Heart right ventricle (tissue), 16 donors: ENCODE results near the gene RPN2. TPM values are rescaled to one million over a fixed set of nuclear protein-coding genes. Genes with fewer than 3 reads are reported as not detected.

Experiments
- ATAC-seq, 8 donors: fragments of 200-7000 bp; cut with Tn5 transposase; one replicate each; pipeline ENCODE4 v1.9.1; 2020; ENCODE audit warnings: mild to moderate bottlenecking in 8 of 8, moderate library complexity in 8 of 8, moderate number of reproducible peaks in 1 of 8
- DNase-seq, 2 donors: peaks; one replicate each; pipeline ENCODE4 v3.0.0-alpha.2; 2020
- H3K27ac ChIP-seq, 10 donors: fragments of 200-600 bp; sonication (generic) in 2 of 10; one replicate each; pipeline versions ENCODE4 v1.5.0 to v1.8.0; 2020 to 2022; ENCODE audit warnings: mild to moderate bottlenecking in 3 of 10
- H3K27me3 ChIP-seq, 7 donors: fragments of 200-600 bp; one replicate each; pipeline ENCODE4 v1.8.0; 2021 to 2022; ENCODE audit warnings: mild to moderate bottlenecking in 2 of 7
- H3K36me3 ChIP-seq, 9 donors: fragments of 200-600 bp; sonication (generic) in 1 of 9; one replicate each; pipeline versions ENCODE4 v1.5.0 to v1.8.0; 2020 to 2022; ENCODE audit warnings: mild to moderate bottlenecking in 2 of 9
- H3K4me1 ChIP-seq, 9 donors: fragments of 200-600 bp; sonication (generic) in 1 of 9; one replicate each; pipeline versions ENCODE4 v1.5.0 to v1.8.0; 2020 to 2022; ENCODE audit warnings: mild to moderate bottlenecking in 4 of 9
- H3K4me3 ChIP-seq, 10 donors: fragments of 200-600 bp; sonication (generic) in 2 of 10; one replicate each; pipeline versions ENCODE4 v1.5.0 to v1.8.0; 2020 to 2022; ENCODE audit warnings: mild to moderate bottlenecking in 7 of 10, moderate library complexity in 2 of 10
- H3K9me3 ChIP-seq, 11 donors: fragments of 200-600 bp in 10 of 11; sonication (generic) in 2 of 11; one replicate each; pipeline versions ENCODE4 v1.5.0 to v1.8.0; 2013 to 2022; ENCODE audit warnings: mild to moderate bottlenecking in 2 of 11, control low read depth in 1 of 11, moderate library complexity in 1 of 11
- CTCF ChIP-seq, 9 donors: fragments of 200-600 bp; sonication (generic) in 2 of 9; IDR thresholded peaks; one replicate each; pipeline versions ENCODE4 v1.5.0 to v1.8.0; 2021 to 2022; ENCODE audit warnings: antibody characterized with exemption in 9 of 9, mild to moderate bottlenecking in 5 of 9, moderate library complexity in 1 of 9
- WGBS, 2 donors: extraction: QIAGEN DNeasy Blood & Tissue Kit; methylation state at CpG; one replicate each; pipeline ENCODE4 v1.1.7; 2013; ENCODE audit warnings: inconsistent platforms in 1 of 2; 5-methylcytosine and 5-hydroxymethylcytosine counted together
- intact Hi-C, 10 donors: fragments of 100-400 bp; cut with DNase I; formaldehyde crosslinking; loops; one replicate each; pipeline versions ENCODE4 v1.11.1 to v1.14.2; 2022
- polyA plus RNA-seq, 2 donors: library from polyadenylated mRNA; stranded (reverse); fragments of 200-250 nt; gene quantifications; one replicate each; pipeline ENCODE4 v1.2.3, GENCODE V29; 2013
- total RNA-seq, 10 donors: library from RNA; stranded (reverse); fragmentation: NEBNext Ultra II Directional in 3 of 10; extraction: Animal tissue kit (Norgen Biotek cat#: 25700) in 3 of 10; gene quantifications; one replicate each; pipeline versions ENCODE4 v1.2.1 to v1.2.4, GENCODE V29; 2021 to 2023
- donor health status: Arrhythmogenic right ventricular cardiomyopathy.
- donor health status: ischemic (EF 13 %, LVEDD 7.1; RV severe dilation, severe dysfunction).
- donor health status: healthy with polysubstance abuse.
- donor health status: DM: no; HTN: yes; CAD: no.
- donor health status: DM: no; HTN: no; CAD: no.
- donor health status: ischemic (EF 25% LVEDD 6.9; RV normal size, moderate dysfunction).
- donor health status: ischemic (EF 25% LVEDD 5.7; RV mildly dilated, moderate dysfunction).
- donor health status: healthy.
- donor health status: DM: yes; HTN: yes; CAD: no.
- donor health status: Ischemic cardiomyopathy.
- donor health status: ischemic (EF 35%, LVEDD 5.7; RV mildly dilated, moderate dysfunction).
- donor health status: nonischemic (EF 11% LVEDD 7.7; RV severe dilation, severe dysfunction).
- donor health status: DM: yes; HTN: yes; CAD: no.
- donor health status: PGD.
- donor health status: ischemic (EF 29% LVEDD 5.4; RV normal size, mild dysfunction).
- donor health status: nonischemic (EF 23%, LVEDD 6.1; RV moderate dilation, normal function).

Gene RPN2
- total and polyA plus RNA-seq, 12 donors: 30.9 to 166 (median 95.2) TPM

- DNase-seq (no peak), ATAC-seq (no peak)
- Histone ChIP-seq H3K27me3 (no peaks in the 10 kb centered on the region), H3K4me1 (peaks cover 0 to 31% (median under 1%) of the 10 kb centered on the region in 9 donors), H3K9me3 (no peaks in the 10 kb centered on the region), H3K36me3 (no peaks in the 10 kb centered on the region), H3K4me3 (no peak overlapping the region), H3K27ac (peak overlapping the region in 1 of 10 donors; percentile 82)
- 84 to 90% methylated on average over 3 of the region's 3 CpGs for WGBS, 2 donors
- no peak for TF ChIP-seq CTCF (IDR thresholded peaks at IDR 0.05)
- intact Hi-C loops: loop anchor here in 3 of 10 donors (2.0 to 5.0 kb wide), 4 partner anchors 111 to 263 kb away; no protein-coding TSS in a partner anchor
Measured at GRCh38 chr20:37271421-37271768, 92.3 kb downstream of the RPN2 start.

DNA sequence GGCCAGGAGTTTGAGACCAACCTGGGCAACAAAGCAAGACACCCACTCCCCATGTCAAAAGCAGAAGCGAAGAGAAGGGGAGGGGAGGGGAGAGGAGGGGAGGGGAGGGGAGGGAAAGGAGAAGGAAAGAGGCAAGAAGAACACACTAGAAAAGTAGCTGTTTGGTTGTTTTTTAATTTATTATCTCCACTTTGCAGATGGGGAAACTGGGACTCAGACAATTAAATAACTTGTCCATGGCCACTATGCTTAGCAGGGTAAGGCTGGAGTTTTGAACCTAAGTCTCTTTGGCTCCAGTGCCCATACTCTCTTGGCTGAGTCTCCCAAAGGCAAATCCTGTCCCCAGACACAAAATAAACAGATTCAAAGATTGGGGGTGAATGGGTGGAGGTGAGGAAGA, 94.9 kb downstream of the RPN2 start:
- WGBS, 2 donors: 100% methylated on average over 1 of the region's 1 CpG
- TF ChIP-seq CTCF (IDR thresholded peaks at IDR 0.05): no peak
- H3K9me3 ChIP-seq: no peaks in the 10 kb centered on the region
- H3K27ac ChIP-seq: peak overlapping the region in 1 of 10 donors; percentile 58
- intact Hi-C loops: loop anchor here in 3 of 10 donors (2.0 to 5.0 kb wide), 4 partner anchors 108 to 261 kb away; no protein-coding TSS in a partner anchor
- H3K27me3 ChIP-seq: no peaks in the 10 kb centered on the region
- H3K4me3 ChIP-seq: no peak overlapping the region
- no peak for ATAC-seq
- no peak for DNase-seq
- no peaks in the 10 kb centered on the region for H3K36me3 ChIP-seq
- peaks cover 0 to 44% (median 8%) of the 10 kb centered on the region in 9 donors for H3K4me1 ChIP-seq

- ATAC-seq: peak in 2 of 8 donors; percentile 18 to 28
- no peak for DNase-seq
- Histone ChIP-seq H3K27ac (peak overlapping the region in 2 of 10 donors; percentile 49 to 58), H3K4me3 (no peak overlapping the region), H3K9me3 (no peaks in the 10 kb centered on the region), H3K27me3 (peaks cover 0 to 2% (median 0%) of the 10 kb centered on the region in 7 donors), H3K4me1 (peaks cover 0 to 44% (median 8%) of the 10 kb centered on the region in 9 donors), H3K36me3 (no peaks in the 10 kb centered on the region)
- intact Hi-C loops: loop anchor here in 4 of 10 donors (5.0 kb wide), 3 partner anchors 107 to 257 kb away; no protein-coding TSS in a partner anchor
- 37 to 43% methylated on average over 5 of the region's 5 CpGs for WGBS, 2 donors
- TF ChIP-seq CTCF (IDR thresholded peaks at IDR 0.05): no peak
Measured at GRCh38 chr20:37274851-37275524, 95.9 kb downstream of the RPN2 start.

DNA sequence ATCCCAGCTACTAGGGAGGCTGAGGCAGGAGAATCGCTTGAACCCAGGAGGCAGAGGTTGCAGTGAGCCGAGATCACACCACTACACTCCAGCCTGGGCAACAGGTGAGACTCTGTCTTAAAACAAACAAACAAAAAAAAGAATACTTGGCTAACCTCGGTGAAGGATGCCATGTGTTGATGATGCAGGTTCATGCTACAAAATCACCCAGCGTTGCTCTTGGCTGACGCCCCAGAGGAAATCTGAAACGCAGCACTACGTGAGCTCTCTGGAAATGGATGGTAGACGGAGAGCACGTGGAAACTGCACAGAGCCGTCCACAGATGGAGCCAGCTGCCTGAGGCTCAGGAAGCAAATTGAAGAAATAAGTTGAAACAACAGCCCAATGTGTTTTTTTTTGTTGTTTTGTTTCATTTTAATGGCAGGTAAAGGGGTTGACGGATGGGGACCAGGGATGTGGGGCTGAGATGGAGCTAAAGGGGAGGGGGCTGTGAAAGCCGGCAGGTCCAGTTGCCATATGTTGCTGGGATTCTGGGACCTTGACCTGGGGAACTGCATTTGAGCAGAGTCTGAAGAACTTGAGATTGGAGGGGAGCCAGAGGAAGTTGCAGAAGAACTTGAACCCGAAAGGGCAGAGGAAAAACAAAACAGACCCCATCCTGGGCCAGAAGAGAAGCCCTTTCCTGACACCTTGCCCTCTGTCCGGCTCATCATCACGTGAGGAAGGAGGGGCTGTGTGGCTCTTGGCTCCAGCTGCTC, 97.5 kb downstream of the RPN2 start:
- intact Hi-C loops: loop anchor here in 4 of 10 donors (2.0 to 5.0 kb wide), 3 partner anchors 106 to 111 kb away; no protein-coding TSS in a partner anchor
- WGBS, 2 donors: 20 to 21% methylated on average over 15 of the region's 15 CpGs
- DNase-seq: peak; percentile 37 to 52

More for the DNA sequence above, 97.5 kb downstream of the RPN2 start:
- Histone ChIP-seq H3K27me3 (peaks cover 0 to 6% (median 0%) of the 10 kb centered on the region in 7 donors), H3K4me1 (peaks cover 0 to 35% (median 8%) of the 10 kb centered on the region in 9 donors), H3K36me3 (no peaks in the 10 kb centered on the region), H3K9me3 (no peaks in the 10 kb centered on the region), H3K27ac (peak overlapping the region in 3 of 10 donors; percentile 28 to 30 (median 29)), H3K4me3 (peak overlapping the region in 1 of 10 donors; percentile 1)
- ATAC-seq: peak; percentile 75 to 94 (median 86)
- TF ChIP-seq CTCF (IDR thresholded peaks at IDR 0.05): peak in 8 of 9 donors; percentile 12 to 61 (median 46)
